T-helper 17 cell (primary cell): Measurements from ENCODE around the gene CCER1. TPM values are rescaled to one million over a fixed set of nuclear protein-coding genes. Genes with fewer than 3 reads are reported as not detected.

Experiments used
- ATAC-seq: fragments of 150-1000 bp; cut with Tn5 transposase; 2 replicates; pipeline ENCODE4 v1.10.0; 2021; ENCODE audit warnings: mild to moderate bottlenecking, moderate library complexity
- DNase-seq, 3 donors: peaks; one replicate each; pipeline versions ENCODE4 v3.0.0 to v3.0.0-alpha.2; 2020 to 2021
- H3K9me3 ChIP-seq: one replicate; pipeline ENCODE4 v1.7.0; 2013; ENCODE audit warnings: low read length, mild to moderate bottlenecking; ENCODE audit not compliant: control insufficient read depth, poor library complexity, severe bottlenecking
- H3K27ac Mint-ChIP-seq: one replicate; pipeline ENCODE4 v1.8.0; 2022; ENCODE audit warnings: mild to moderate bottlenecking, moderate library complexity, mixed read lengths
- H3K27me3 Mint-ChIP-seq: one replicate; pipeline ENCODE4 v1.8.0; 2022; ENCODE audit warnings: mixed read lengths
- H3K36me3 Mint-ChIP-seq: one replicate; pipeline ENCODE4 v1.8.0; 2022; ENCODE audit warnings: low read depth, mixed read lengths
- H3K4me1 Mint-ChIP-seq: one replicate; pipeline ENCODE4 v1.8.0; 2022; ENCODE audit warnings: mild to moderate bottlenecking, mixed read lengths
- H3K4me3 Mint-ChIP-seq: one replicate; pipeline ENCODE4 v1.8.0; 2022; ENCODE audit warnings: mild to moderate bottlenecking, moderate library complexity, mixed read lengths
- total RNA-seq, 4 donors: library from RNA in 2 of 4; stranded (reverse) in 2 of 4; gene quantifications; one replicate each; pipeline ENCODE4 v1.2.3 and lab custom pipeline; 2022 to 2026

The CCER1 gene
- total RNA-seq, 2 donors from 2014 or later = not detected

DNA sequence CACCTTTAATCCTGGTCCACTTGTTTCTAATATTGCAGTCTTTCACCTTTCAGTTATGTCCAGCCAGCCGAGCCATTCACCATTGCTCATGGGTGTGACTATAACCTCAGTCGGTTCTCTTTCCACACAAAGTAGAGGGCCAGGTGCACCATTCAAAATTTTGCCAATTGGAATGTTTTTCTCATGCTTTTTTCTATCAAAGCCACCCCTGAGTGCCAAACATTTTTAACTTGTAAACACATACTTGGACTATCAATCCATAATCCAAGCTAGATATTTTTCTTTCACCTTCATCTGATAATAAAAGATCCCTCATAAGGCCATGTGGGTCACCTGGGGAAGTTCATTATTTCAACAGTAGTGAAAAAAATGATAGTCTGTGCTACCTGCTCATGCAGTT lies 52.4 kb downstream of the CCER1 start:
- H3K27me3 Mint-ChIP-seq = peaks cover 18% of the 10 kb centered on the region
- no peak overlapping the region for H3K4me3 Mint-ChIP-seq
- no peaks in the 10 kb centered on the region for H3K36me3 Mint-ChIP-seq

More for the DNA sequence above, 52.4 kb downstream of the CCER1 start:
- Mint-ChIP-seq H3K4me1 (no peaks in the 10 kb centered on the region), H3K27ac (no peak overlapping the region)
- H3K9me3 ChIP-seq = no peaks in the 10 kb centered on the region
- ATAC-seq = no peak
- no peak for DNase-seq

Other genes starting within 250 kb of the CCER1 start
- gene EPYC, start 49.8 kb upstream of the CCER1 start, total RNA-seq = not detected
- not detected for gene KERA, start 102.8 kb upstream of the CCER1 start, total RNA-seq
- not detected for gene LUM, start 156.3 kb upstream of the CCER1 start, total RNA-seq
- gene DCN, start 227.6 kb upstream of the CCER1 start, total RNA-seq = not detected